GM12872 (cell line): ENCODE data around the gene SLC35B2.

Experiments used
- CTCF ChIP-seq: IDR thresholded peaks from 3 replicates; pipeline ENCODE4 v1.5.1; 2011; ENCODE audit warnings: low read depth, mild to moderate bottlenecking, low read length, moderate library complexity; ENCODE audit not compliant: insufficient read depth

Gene SLC35B2, protein sequence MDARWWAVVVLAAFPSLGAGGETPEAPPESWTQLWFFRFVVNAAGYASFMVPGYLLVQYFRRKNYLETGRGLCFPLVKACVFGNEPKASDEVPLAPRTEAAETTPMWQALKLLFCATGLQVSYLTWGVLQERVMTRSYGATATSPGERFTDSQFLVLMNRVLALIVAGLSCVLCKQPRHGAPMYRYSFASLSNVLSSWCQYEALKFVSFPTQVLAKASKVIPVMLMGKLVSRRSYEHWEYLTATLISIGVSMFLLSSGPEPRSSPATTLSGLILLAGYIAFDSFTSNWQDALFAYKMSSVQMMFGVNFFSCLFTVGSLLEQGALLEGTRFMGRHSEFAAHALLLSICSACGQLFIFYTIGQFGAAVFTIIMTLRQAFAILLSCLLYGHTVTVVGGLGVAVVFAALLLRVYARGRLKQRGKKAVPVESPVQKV

DNA sequence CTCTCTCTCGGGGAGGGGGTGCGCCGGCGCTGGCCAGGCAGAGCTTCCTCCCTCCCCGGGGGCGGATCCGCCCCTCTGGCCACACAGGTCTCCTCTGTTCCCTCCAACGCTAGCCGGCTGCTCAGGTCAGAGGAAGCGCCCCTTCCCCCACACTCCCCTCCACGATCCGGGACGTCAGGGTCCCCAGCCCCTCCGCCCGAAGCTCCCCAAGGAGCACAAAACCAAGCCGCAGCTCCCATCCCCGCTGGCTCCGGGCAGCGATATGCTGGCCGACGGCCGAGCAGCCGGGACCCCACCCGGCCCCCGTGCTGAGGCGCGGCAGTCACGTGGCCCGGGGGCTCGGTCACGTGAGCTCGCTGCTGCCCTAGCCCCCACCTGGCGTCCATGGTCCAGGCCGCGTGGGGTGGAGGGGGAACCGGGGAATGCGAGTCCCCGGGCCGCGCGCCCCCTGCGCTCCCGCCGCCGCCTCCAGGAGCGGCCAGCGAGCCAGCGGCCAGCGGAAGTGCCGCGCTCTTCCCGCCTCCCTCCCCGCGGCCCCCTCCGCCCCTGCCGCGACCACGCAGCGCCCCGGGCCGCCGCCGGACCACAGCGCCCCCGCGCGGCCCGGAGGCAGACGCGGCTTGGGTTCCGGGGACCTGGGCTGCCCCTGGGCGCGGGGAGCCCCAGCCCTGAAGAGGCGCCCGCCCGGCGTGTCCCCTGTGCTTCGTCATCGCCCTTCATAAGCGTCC is at the start of gene SLC35B2:
TSS of gene SLC35B2 (minus strand) at position 504 of the 728 bp plus-strand sequence. CDS start at position 386, 118 bp downstream.
- TF ChIP-seq CTCF: peak; percentile 64; the same call in 2 of the 3 replicates

DNA sequence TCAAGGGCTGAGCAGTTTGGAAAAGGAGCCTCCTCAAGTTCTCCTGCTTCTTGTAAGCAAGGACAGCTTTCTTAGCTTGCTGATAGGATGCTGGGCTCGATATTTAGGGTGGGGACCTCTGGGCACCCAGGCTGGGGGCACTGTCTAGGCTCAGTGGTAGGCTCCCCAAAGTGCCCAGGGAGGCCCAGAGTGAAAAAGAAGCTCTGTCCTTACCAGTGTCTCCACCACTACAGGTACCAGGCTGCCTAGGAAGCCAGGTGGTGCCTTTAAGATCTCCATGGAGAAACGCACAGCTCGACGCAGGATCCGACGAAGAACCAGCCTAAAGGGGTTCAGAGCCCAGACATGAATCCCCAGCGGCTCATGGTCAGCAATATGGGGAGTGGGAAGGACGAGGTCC is 49.4 kb upstream of the SLC35B2 start:
- TF ChIP-seq CTCF: no peak

DNA sequence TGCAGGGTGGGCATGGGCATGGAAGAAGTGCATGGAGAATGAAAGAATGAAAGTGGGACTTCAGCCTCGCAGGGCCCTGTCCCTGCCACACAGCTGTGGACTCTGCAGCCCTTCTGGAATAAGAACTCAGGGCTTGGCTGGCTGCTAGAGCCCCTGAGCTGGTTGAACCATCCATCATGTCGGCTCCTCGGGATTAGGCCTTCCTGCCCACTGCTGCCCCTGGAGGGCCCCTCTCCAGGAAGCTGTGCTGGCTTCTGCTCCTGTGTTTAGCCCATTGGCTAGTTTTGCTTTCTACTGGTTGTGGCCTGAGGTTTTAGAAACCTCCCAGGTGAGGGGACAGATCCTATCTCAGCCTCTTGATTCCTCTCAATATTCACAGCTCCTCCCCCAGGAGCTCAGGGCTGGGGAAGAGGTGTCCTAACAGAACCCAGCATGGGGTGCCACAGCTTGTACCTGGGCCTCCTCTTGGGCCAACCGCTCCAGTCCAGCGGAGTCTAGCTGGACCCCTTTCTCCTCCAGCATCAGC is 47.9 kb upstream of the SLC35B2 start:
- no peak for TF ChIP-seq CTCF

DNA sequence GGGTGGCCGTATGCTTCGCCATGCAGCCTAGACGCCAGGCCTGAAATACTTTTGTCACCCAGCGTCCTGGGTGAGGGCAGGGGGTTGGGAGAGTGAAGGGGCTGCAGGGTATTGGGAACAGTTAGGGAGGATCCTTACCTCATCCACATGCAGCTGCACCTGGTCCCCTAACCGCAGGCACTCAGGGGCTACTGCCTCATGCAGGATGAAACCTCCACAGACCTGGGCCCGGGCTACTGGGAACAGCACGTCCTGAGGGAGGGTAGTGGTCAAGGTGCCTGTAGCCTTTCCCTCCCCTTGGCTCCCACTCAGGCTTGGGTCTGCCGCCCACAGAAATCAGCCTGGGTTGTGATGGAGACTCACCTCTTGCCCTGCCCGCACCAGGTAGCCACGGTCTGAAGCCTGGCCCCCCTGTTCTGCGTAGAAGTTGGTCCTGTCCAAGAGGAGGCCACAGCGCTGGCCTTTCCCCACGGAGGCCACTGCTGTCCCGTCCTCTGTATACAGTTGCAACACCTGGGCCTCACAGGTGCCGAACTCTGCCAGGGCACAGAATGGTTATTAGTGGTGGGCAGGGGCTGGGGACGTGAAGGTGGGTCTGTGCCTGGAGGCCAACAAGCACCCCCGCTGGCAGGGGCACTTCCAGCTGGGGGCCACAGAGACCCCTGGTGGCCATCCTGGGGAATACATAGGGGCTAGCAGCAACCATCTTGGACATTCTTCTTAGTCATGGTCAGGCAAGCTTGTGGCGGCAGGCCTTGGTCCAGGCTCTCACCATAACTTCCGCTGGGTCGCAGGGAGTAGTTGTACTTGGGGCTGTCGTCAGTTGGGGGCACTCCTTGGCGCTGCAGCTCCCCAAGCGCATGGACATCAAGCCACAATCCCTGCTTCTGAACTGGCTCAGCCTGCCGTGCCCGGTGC is 47.2 kb upstream of the SLC35B2 start:
- peak; percentile 92 for TF ChIP-seq CTCF

DNA sequence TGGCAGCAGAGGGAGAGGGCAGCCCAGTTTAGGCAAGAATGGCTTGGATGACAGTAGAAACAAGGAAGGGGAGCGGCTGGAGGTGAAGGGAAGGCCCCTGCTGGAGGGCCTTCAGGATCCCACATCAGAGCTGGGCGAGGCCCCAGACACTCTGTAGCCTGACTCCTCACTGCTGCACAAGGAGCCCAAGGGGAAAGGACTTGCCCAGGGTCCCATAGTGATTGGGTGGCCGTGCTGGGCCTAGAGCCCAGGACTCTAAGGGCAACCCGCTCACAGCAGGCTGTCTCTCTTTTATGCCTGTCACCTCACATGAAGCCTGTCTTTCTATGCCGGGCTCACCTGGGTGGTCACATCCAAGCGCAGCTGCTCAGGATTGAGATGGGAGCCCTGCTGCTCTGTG is 46.5 kb upstream of the SLC35B2 start:
- TF ChIP-seq CTCF: no peak

DNA sequence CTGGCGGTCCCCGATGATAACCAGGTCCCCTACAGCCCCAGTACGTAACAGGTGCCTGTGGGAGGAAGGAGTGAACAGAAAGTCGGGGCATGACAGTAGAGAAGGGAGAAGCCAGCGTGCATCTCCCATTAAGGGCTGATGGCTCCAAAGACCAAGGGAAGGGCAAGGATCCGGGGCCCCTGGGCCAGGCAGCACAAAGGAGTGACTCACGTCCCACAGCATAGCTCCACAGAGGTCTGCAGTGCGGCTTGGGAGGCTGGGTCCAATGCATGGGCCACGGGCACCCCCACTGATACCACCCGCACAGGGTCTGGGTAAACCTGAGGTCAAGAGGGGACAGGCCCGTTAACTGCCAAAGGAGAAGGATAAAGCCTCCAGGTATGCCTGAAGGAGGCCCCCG is 45.5 kb upstream of the SLC35B2 start:
- TF ChIP-seq CTCF: no peak
